Stimulated activated CD8-positive, alpha-beta memory T cell treated with anti-CD3 and anti-CD28 coated beads, Interleukin-7, amount 100 ng/mL, for 24 hours (primary cell): ENCODE measurements around the gene WDFY1.

ENCODE experiments used
- DNase-seq: peaks from one replicate; pipeline ENCODE4 v3.0.0-alpha.2; 2020; ENCODE audit warnings: low read depth

WDFY1 gene

DNA sequence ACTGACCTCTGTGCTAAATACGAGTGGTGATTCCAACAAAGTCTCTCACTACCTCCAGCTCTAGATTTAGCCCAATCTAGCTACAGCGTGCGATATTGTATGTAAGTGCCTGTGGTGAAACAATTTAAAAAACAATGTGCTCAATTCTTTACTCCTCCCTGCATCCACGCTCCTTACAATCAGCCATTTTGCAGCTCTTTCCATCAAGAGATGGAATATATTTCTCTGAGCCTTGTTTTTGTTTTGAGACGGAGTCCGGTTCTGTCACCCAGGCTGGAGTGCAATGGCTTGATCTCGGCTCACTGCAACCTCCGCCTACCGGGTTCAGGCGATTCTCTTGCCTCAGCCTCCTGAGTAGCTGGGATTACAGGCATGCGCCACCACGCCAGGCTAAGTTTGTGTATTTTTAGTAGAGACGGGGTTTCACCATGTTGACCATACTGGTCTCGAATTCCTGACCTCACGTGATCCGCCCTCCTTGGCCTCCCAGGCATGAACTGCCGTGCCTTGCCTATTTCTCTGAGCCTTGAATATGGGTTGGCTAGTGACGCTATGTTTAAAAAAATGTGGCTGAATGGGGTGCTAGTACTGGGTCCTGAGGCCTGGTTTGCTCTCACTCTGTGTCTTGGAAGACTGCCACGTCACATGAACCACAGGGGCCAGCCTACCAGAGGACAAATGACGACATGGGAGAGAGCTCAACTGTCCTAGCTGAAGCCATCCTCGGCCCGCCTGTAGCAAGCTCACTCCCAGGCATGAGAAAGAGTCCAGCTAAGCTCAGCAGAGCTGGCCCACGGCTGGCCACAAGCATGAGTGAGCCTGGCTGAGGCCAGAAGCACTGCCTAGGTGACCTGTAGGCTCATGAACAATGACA, 14.8 kb downstream of the WDFY1 start:
- DNase-seq, result no peak

GRCh38 chr2:223929571-223930102, 15.5 kb downstream of the WDFY1 start:
- no peak for DNase-seq

GRCh38 chr2:223928113-223929006, 16.8 kb downstream of the WDFY1 start:
- no peak for DNase-seq

DNA sequence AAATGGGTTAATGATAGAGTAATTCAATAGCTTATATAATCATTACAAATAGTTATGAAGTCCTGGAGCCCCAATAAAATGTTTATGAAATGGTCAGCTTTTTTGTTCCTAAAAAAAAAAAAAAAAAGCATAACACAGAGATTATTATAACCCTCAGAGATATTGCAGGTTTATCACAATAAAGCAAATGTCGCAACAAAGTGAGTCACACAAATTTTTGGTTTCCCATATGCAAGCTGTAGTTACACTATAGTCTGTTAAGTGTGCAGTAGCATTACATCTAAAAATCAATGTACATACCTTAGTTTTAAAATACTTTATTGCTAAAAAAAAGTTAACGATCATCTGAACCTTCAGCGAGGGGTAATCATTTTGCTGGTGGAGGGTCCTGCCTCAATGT, 20.0 kb downstream of the WDFY1 start:
- no peak for DNase-seq

GRCh38 chr2:223923976-223924375, 21.2 kb downstream of the WDFY1 start:
- no peak for DNase-seq

- no peak for DNase-seq
These were observed 22.8 kb downstream of the WDFY1 start for GRCh38 chr2:223922308-223922707.

DNA sequence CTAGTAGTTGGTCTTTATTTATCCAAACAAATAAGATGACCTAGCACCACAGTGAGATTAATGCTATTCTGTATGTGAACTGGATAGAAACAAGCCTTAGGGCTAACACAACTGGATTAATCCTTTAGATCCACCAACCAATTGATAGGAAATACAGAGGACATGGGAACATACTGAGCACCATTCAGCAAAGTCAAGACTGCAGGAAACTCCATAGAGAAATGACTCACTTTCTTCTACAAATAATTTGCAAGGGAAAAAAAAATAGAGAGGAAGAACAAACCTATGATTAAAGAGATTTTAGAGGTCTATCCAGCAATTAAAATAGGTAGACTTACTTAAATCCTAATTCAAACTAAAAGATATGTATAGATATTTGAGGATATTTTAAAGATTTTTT, 23.9 kb downstream of the WDFY1 start:
- DNase-seq, result no peak

DNA sequence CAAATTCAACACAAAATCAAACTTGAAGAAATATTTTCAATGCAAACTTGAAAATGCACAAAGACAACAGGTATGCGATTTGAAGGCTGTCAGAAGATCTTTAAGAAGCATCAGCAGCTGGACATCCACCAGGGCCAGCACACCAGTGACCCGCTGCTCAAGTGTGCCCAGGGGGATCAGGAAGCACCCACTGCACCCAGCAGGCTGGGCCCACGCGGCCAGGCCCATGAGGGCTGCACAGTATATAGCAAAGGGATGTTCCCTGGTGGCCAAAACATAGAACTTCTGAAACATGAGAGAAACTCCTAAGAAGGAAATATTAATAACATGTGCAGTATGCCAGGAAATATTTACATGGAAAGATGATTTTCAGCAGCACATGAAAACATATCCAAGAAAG, 25.0 kb downstream of the WDFY1 start:
- no peak for DNase-seq

GRCh38 chr2:223918671-223919134, 26.4 kb downstream of the WDFY1 start:
- DNase-seq, result no peak

GRCh38 chr2:223916181-223916920, 28.8 kb downstream of the WDFY1 start:
- DNase-seq, result no peak

- no peak for DNase-seq
These were observed 30.1 kb downstream of the WDFY1 start for GRCh38 chr2:223915071-223915470.

GRCh38 chr2:223914324-223914723, 30.8 kb downstream of the WDFY1 start:
- no peak for DNase-seq

DNA sequence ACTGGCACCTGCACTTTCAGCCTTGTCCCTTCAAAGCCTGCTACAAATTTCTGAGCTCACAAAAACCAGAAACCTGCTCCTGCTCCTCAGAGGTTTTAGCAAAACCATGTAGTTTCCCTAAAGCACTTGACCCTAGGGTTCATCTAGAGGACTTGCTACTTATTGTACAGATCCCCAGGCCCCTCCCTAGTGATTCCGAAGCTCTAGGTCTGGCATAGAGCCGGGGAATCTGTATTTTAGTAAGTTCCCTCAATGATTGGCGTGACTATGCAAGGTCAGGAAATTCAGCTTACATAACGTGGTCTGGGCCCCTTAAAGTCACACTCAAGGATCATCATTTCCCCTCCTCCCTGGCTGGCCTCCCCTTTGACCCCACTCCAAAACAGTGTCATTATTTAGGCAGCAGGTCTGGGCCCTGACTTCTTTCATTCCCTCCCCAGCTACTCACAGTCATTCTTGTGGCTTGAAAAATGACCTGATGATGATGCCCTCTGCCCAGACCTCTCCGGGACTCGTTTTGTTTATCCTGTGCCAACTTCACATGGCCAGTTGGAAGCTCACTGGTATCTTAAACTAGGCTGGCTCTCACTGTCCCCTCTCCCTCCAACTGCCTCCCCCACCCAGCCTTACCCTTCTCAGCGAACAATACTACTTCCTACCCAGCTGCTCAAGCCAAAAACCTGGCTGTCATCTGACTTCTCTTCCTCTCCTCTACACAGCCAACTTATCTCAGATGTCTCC, 36.0 kb downstream of the WDFY1 start:
- DNase-seq, result no peak

DNA sequence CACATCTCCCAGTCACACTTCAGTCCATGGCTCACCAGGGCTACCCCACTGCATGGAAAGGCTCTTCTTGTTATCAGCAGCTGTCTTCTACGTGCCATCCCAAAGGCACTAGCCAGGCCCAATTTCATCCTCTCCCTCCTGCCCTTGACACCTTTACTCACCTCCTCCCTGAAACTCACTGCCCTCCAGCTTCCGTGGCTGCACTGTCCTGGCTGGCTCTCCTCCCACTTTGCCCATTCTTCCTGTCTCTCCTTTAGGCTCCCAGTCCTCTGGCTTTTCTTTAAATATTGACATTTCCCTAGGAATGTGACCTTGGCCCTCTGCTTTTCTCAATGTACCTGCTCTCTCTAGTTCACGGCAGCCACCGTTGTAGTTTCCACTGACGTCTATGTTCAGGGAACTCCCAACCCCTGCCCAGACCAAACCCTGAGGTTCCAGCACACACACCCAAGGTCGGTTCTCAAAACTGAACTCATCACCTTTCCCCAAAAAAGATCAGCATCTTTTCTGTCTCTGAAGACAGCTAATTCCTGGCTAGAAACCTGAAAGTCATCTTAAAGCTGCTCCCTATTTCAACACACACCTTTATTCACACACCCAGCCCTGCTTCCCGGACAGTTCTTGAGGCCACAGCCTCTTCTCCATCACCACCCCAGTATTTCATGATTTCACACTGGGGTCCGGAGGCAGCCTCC, 36.7 kb downstream of the WDFY1 start:
- no peak for DNase-seq

DNA sequence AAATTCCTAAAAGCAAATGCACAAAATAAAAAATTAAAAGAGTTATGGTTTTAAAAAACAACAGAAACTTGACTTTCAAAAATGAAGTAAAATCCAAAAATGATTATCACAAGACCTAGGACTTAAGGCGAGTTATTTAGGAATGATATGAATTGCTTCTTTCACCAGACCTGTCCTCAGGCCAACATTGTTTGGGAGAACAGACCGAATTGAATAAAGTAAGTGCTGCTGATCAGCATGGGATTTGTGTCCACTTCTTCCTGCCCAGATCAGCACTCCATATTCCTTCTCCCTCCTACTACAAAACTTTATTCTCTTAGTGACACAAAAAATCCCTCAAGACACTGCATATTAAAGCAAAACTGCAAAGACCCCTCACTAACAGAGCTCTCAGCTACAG, 39.1 kb downstream of the WDFY1 start:
- DNase-seq, result no peak

DNA sequence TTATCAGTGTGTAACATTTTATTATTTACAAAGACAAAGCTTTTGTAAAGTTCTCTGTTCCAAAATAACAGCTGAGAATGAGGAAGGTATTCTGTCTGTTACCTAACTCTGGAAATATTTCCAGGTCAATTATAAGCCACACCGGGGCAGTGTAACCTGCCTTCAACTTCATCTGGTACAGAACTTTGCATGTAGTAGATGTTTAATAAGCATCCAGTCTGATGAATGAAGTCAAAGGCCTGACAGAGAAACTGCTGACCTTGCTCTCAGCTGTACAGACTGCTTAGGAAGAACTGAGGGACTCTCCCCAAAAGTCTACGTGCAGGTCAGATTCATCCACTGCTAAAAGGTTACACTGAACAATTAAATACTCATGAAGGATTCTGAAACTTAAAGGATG, 43.3 kb downstream of the WDFY1 start:
- DNase-seq, result no peak

DNA sequence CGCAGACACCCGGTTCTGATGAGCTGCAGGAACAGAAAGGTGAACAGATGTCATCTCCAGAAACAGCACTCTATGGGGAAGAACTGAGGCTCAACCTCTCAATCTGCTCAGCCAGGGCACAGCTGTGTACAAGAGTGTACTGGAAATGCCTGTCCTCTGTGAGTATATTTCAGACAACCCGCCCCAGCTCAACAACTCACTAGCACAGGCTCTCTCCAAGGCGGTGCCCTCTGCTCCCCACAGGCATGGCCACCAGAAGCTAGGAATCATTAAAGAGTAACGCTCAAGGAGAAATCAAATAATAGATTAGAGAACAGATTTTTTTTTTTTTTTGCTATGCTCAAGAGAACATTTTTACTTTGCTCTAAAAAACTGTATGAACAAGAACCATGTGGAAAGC, 43.8 kb downstream of the WDFY1 start:
- no peak for DNase-seq

GRCh38 chr2:223900531-223900930, 44.6 kb downstream of the WDFY1 start:
- no peak for DNase-seq

DNA sequence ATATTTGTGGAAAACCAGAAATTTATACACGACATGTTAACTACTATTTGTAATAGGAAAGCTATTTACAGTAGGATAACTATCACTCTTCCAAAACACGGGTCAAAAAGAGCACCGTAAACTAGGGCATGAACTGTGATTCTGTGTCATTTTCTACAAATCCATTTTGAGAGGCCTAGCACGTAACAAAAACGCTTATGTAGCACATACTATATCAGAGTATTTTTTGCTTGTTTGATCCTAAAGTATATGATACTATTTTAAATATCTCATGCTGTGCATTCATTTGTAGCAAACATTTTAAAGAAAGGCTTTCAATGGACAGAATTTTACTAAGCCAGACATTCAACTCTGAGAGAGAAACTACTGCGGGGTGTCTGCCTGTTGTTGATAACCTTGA, 45.1 kb downstream of the WDFY1 start:
- no peak for DNase-seq

- no peak for DNase-seq
These were observed 47.3 kb downstream of the WDFY1 start for GRCh38 chr2:223897669-223898330.
